HFFc6 (cell line): ENCODE data around the gene PABPN1L. TPM values are rescaled to one million over a fixed set of nuclear protein-coding genes. Genes with fewer than 3 reads are reported as not detected.

Source experiments
- DNase-seq: peaks from one replicate; pipeline ENCODE4 v3.0.0-alpha.2; 2018
- H3K27ac Mint-ChIP-seq: 2 replicates; pipeline ENCODE4 v1.8.0; 2020; ENCODE audit warnings: mild to moderate bottlenecking, mixed read lengths
- H3K27me3 Mint-ChIP-seq: 2 replicates; pipeline ENCODE4 v1.8.0; 2021; ENCODE audit warnings: mild to moderate bottlenecking, moderate library complexity, mixed read lengths; ENCODE audit not compliant: insufficient read depth
- H3K36me3 Mint-ChIP-seq: 2 replicates; pipeline ENCODE4 v1.8.0; 2021; ENCODE audit warnings: low read depth, mixed read lengths
- H3K4me1 Mint-ChIP-seq: 2 replicates; pipeline ENCODE4 v1.8.0; 2020; ENCODE audit warnings: low read depth, mixed read lengths
- H3K4me3 Mint-ChIP-seq: 2 replicates; pipeline ENCODE4 v1.8.0; 2020; ENCODE audit warnings: mild to moderate bottlenecking, moderate library complexity, mixed read lengths
- H3K9me3 Mint-ChIP-seq: 2 replicates; pipeline ENCODE4 v1.8.0; 2020; ENCODE audit warnings: mild to moderate bottlenecking, mixed read lengths
- total RNA-seq, 6 experiments: library from RNA; stranded (reverse); fragmentation: NEBNext Ultra II Directional; extraction: Animal tissue kit (Norgen Biotek cat#: 25700); gene quantifications; 2 replicates in 1 of 6; 3 replicates in 5 of 6; pipeline ENCODE4 v1.2.3, GENCODE V29; 2021
- TF ChIP-seq, protein P1 (sequence below): fragments of 200-600 bp; sonication (generic); IDR thresholded peaks from 2 replicates; pipeline ENCODE4 v1.5.0; 2021; ENCODE audit warnings: antibody characterized with exemption, mild to moderate bottlenecking

PABPN1L gene
- total RNA-seq, 6 experiments from 2014 or later = not detected

DNA sequence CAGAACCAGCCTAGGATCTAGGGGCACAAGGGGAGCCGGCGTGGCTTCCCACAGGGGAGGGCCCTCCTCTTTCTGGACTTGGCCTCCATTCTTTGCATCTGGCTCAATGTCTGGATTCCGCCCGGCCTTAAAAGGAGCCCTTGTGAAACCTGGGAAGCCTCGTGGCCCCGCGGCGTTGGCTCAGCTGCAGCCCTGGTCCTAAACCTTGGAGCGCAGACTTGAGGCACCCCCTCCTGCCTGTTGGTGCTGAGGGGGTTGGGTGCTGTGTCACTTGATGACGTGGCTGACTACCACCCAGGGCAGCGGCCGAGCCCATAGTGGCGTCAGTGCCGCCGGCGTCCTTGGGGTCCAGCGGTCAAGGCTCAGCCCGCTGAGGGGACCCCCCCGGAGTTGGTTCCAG lies 5.1 kb downstream of the PABPN1L start:
- Mint-ChIP-seq H3K36me3 (peaks cover 7% of the 10 kb centered on the region), H3K4me3 (no peak overlapping the region), H3K27ac (no peak overlapping the region), H3K9me3 (no peaks in the 10 kb centered on the region), H3K4me1 (peaks cover 11% of the 10 kb centered on the region), H3K27me3 (peaks cover 3% of the 10 kb centered on the region)
- TF ChIP-seq, protein P1, sequence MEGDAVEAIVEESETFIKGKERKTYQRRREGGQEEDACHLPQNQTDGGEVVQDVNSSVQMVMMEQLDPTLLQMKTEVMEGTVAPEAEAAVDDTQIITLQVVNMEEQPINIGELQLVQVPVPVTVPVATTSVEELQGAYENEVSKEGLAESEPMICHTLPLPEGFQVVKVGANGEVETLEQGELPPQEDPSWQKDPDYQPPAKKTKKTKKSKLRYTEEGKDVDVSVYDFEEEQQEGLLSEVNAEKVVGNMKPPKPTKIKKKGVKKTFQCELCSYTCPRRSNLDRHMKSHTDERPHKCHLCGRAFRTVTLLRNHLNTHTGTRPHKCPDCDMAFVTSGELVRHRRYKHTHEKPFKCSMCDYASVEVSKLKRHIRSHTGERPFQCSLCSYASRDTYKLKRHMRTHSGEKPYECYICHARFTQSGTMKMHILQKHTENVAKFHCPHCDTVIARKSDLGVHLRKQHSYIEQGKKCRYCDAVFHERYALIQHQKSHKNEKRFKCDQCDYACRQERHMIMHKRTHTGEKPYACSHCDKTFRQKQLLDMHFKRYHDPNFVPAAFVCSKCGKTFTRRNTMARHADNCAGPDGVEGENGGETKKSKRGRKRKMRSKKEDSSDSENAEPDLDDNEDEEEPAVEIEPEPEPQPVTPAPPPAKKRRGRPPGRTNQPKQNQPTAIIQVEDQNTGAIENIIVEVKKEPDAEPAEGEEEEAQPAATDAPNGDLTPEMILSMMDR = no peak
- DNase-seq = no peak

DNA sequence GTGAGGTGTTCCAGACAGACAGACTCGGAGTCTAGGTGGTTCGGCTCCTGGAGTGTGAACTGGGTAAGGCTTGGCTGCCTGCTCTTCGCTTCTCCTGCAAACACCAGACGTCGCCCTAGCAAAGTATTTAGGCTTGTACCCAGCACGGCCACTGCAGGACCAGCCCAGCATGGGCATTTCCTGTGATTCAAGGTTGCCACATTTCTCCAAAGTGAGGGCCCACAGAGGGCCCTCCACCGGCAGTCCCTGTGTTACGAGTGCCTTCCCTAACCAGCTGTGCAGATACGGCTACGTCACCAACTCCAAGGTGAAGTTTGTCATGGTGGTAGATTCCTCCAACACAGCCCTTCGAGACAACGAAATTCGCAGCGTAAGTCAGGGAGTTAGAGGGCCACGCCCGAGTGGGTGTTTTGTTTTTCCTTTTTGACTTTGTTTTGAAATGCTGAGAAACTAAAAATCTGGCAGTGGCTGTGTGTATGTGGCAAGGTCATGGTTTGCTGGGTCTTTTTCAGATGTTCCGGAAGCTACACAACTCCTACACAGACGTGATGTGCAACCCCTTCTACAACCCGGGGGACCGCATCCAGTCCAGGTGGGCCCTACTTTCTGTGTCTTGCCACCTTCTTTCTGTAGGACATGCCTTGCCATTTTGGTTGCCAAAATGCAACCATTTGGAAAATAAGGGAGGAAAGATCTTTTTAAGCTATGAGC lies 6.9 kb downstream of the PABPN1L start:
- H3K36me3 Mint-ChIP-seq = peaks cover 7% of the 10 kb centered on the region
- H3K27ac Mint-ChIP-seq = no peak overlapping the region
- no peak for DNase-seq
- TF ChIP-seq, protein P1 = no peak
- peaks cover 3% of the 10 kb centered on the region for H3K27me3 Mint-ChIP-seq
- H3K9me3 Mint-ChIP-seq = no peaks in the 10 kb centered on the region
- H3K4me1 Mint-ChIP-seq = peaks cover 21% of the 10 kb centered on the region
- H3K4me3 Mint-ChIP-seq = no peak overlapping the region

DNA sequence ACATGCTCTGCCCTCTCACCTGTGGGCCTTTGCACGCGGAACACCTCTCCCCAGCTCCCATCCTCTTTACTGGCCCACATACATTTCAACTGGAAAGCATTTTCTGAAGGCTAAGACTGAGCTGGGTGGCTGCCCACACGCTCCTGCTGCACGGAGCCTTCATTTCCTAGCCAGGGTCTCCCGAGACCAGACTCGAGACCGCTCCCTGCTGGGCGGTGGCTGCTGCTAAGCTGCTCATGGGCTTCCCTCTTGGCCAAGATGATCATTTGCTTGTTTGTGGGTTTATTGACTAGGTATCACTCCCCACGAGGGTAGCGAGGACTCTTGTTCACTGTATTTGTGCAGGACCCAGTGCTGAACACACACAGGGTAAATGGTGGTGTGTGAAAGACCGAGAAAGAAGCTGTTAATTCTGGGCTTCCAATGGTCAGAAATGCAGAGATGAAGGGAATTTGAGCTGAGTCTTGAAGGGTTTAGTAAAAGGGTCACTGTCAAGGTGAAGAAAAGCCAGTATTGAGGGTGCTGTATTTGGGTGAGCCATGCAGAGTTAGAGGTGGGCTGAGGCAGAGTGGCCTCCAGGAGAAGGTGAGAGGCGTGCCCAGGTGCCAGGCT lies 8.6 kb downstream of the PABPN1L start:
- H3K9me3 Mint-ChIP-seq = no peaks in the 10 kb centered on the region
- peak overlapping the region; percentile 82 for H3K27ac Mint-ChIP-seq
- H3K27me3 Mint-ChIP-seq = peaks cover 3% of the 10 kb centered on the region
- TF ChIP-seq, protein P1 = peak; percentile 80
- peak; percentile 69 for DNase-seq
- H3K4me1 Mint-ChIP-seq = peaks cover 21% of the 10 kb centered on the region
- H3K4me3 Mint-ChIP-seq = peak overlapping the region; percentile 99
- H3K36me3 Mint-ChIP-seq = peaks cover 7% of the 10 kb centered on the region

DNA sequence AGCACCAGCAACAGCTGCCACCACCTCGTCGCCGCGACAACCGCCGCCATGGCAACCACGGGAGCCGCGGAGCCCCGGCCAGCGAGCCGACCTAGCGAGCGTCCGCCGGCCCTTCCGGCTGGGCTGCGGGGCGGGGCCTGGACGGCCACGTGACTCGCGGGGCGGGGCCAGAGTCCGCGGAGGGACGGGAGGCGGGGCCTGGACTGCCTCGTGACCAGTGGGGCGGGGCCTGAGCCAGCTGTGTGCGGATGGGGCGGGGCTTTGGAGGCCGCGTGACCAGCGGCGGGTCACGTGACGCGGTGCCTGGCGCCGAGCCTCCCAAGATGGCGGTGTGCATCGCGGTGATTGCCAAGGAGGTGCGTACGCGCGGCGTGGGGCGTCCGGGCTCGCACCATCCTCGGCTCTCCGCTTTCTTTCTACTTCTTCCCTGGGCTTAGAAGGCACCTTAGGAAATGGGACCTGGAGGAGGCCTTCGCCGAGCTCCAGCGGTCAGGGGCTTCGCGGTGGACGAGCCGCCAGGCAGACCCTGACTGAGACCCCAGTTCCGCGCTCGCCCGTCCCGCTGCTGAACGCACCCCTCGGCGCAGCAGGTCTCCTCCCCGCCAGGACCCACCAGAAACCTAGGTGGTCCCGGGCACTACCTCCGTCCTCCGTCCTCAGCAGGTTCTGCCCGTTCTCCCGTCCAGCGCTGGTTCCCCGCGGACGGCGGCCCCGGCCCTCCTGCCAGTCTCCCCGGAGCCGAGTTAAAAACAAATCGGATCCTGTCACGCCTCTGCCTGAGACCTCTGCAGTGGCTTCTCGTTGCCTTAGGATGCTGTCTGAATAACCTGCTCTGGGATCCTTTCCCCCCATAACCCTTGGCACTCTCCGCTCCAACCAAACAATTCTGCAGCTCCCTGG lies 9.4 kb downstream of the PABPN1L start, which contains the start of the genes GALNS and TRAPPC2L:
GALNS (minus strand) TSS at position 120 of the 900 bp plus-strand sequence; CDS start at position 50, 70 bp downstream.
TRAPPC2L (plus strand) TSS at position 300 of the 900 bp plus-strand sequence; CDS start at position 324, 24 bp downstream.
- TF ChIP-seq, protein P1 = no peak
- H3K27ac Mint-ChIP-seq = peak within 1 kb of the TSS; percentile 82
- peaks cover 21% of the 10 kb centered on the region for H3K4me1 Mint-ChIP-seq
- peak; percentile 94 for DNase-seq
- H3K9me3 Mint-ChIP-seq = no peaks in the 10 kb centered on the region
- H3K27me3 Mint-ChIP-seq = peaks cover 3% of the 10 kb centered on the region
- peaks cover 7% of the 10 kb centered on the region for H3K36me3 Mint-ChIP-seq
- H3K4me3 Mint-ChIP-seq = peak within 1 kb of the TSS; percentile 99

DNA sequence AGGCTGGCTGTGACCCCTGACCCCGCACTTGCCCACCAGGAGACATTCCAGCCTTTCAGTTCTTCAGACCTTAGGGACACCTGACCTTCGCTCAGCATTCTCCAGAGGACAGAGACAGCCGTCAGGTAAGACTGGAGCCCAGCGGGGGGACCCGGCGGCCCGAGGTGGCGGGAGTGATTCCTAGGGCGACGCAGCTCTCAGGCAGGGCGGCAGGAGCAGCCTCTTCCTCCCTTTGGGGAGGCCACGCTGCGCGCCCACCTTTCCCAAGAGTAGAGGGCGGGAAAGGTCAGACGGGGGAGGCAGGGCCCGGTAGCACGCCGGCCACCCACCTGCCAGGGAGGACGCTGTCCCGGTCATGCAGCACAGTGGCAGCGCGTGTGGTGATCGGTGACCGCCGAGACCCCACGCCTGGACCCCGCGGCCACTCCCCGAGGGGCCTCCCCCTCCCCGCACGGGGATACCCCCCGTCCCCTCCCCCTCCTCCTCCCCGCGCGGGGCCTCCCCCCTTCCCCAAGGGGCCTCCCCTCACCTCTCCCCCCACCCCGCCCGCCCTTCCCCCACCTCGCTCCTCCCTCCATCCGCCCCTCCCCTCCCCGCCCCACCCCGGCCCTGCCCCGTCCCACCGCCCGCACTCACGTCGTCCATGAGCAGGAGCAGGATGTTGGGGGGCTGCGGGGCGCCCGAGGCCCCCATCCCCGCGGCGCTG lies 10.2 kb downstream of the PABPN1L start:
- Mint-ChIP-seq H3K36me3 (peaks cover 7% of the 10 kb centered on the region), H3K4me3 (peak overlapping the region; percentile 76), H3K27ac (no peak overlapping the region), H3K4me1 (peaks cover 21% of the 10 kb centered on the region), H3K9me3 (no peaks in the 10 kb centered on the region), H3K27me3 (peaks cover 3% of the 10 kb centered on the region)
- no peak for DNase-seq
- TF ChIP-seq, protein P1 = no peak
